ENCODE results near the gene SAFB. TPM values are rescaled to one million over a fixed set of nuclear protein-coding genes. Genes with fewer than 3 reads are reported as not detected.
"Not testable (repeated sequence)": the region's sequence is repeated elsewhere in the genome, so short reads cannot be mapped to it uniquely, and the experiment has no call there.

The SAFB gene
- total RNA-seq, 2 experiments from 2014 or later: 195 to 200 TPM

DNA sequence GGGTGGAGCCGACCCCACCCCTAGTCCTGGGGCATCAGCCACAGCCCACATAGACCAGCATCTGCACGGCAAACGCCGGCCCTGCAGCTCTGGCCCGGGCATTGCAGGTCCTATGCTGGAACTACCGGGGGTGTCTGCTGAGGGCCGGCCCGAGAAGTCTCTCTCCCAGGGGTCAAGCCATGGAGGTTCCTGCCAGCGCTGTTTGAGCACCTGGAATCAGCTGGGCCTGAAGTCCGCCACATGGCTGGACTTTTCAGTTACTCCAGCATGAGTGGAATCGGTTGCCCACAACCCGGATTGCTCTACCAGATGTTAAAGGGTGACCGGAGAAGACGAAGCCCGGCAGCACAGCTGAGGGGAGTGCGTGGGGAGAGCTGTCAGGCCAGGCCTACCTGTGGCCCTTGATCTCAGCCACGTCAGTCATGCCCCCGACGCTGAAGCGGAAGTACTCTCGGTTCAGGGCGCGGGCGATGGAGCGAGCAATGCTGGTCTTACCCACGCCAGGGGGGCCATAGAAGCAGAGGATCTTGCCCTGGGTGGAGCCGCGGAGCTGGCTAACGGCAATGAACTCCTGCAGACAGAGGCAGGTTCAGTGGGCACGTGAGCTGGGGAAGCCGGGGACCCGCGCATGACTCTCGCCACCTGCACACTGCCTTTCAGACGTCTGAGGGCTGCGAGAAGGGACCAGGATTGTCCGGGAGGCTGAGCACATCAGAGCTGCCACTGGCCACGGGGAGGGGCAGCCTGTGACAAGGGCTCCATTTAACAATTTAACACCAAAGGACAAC is 75.9 kb downstream of the SAFB start:
- Mint-ChIP-seq H3K27me3 (no peaks in the 10 kb centered on the region), H3K4me1 (ENCODE audit: low read depth) (no peaks in the 10 kb centered on the region)
- CTCF ChIA-PET: no interaction called here

GRCh38 chr19:5700455-5701092 is 77.7 kb downstream of the SAFB start:
- Histone ChIP-seq H3K9me3 (ENCODE audit: control insufficient read depth in 1 of 2, insufficient read depth in 1 of 2, low read length in 2 of 2) (peaks cover 0 to 6% of the 10 kb centered on the region in 2 experiments), H3K4me3 (ENCODE audit: low read length) (no peak overlapping the region), H3K36me3 (ENCODE audit: insufficient read depth, low read length) (peaks cover 66% of the 10 kb centered on the region), H3K4me1 (ENCODE audit: insufficient read depth, low read length) (no peaks in the 10 kb centered on the region), H3K27ac (ENCODE audit: low read depth in 1 of 2, low read length in 2 of 2) (no peak overlapping the region), H3K27me3 (ENCODE audit: control insufficient read depth in 1 of 2, insufficient read depth in 2 of 2, low read length in 2 of 2) (no peaks in the 10 kb centered on the region)
- H3K27ac Mint-ChIP-seq: no peak overlapping the region
- TF ChIP-seq, protein P1, sequence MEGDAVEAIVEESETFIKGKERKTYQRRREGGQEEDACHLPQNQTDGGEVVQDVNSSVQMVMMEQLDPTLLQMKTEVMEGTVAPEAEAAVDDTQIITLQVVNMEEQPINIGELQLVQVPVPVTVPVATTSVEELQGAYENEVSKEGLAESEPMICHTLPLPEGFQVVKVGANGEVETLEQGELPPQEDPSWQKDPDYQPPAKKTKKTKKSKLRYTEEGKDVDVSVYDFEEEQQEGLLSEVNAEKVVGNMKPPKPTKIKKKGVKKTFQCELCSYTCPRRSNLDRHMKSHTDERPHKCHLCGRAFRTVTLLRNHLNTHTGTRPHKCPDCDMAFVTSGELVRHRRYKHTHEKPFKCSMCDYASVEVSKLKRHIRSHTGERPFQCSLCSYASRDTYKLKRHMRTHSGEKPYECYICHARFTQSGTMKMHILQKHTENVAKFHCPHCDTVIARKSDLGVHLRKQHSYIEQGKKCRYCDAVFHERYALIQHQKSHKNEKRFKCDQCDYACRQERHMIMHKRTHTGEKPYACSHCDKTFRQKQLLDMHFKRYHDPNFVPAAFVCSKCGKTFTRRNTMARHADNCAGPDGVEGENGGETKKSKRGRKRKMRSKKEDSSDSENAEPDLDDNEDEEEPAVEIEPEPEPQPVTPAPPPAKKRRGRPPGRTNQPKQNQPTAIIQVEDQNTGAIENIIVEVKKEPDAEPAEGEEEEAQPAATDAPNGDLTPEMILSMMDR (IDR thresholded peaks at IDR 0.05): no peak
- ChIA-PET POLR2A (no interaction called here), CTCF (no interaction called here)
- H3K4me3 Mint-ChIP-seq: no peak overlapping the region
- intact Hi-C loops (cut with DNase I, micrococcal nuclease): no loop called here
- peaks cover 46% of the 10 kb centered on the region for H3K36me3 Mint-ChIP-seq (ENCODE audit: low read depth)
- DNase-seq (no peak), ATAC-seq (ENCODE audit: poor library complexity) (no peak)
- H3K4me1 Mint-ChIP-seq (ENCODE audit: low read depth): no peaks in the 10 kb centered on the region
- H3K27me3 Mint-ChIP-seq: no peaks in the 10 kb centered on the region
- H3K9me3 Mint-ChIP-seq: no peaks in the 10 kb centered on the region

More for the DNA sequence above, 75.9 kb downstream of the SAFB start:
- DNase-seq (peak in 1 of 14 experiments; percentile 31), ATAC-seq (ENCODE audit: poor library complexity) (no peak)
- Histone ChIP-seq H3K9me3 (ENCODE audit: control insufficient read depth in 1 of 2, insufficient read depth in 1 of 2, low read length in 2 of 2) (peaks cover 0 to 6% of the 10 kb centered on the region in 2 experiments), H3K36me3 (ENCODE audit: insufficient read depth, low read length) (peaks cover 68% of the 10 kb centered on the region), H3K27me3 (ENCODE audit: control insufficient read depth in 1 of 2, insufficient read depth in 2 of 2, low read length in 2 of 2) (no peaks in the 10 kb centered on the region), H3K4me3 (ENCODE audit: low read length) (no peak overlapping the region), H3K4me1 (ENCODE audit: insufficient read depth, low read length) (no peaks in the 10 kb centered on the region), H3K27ac (ENCODE audit: low read depth in 1 of 2, low read length in 2 of 2) (no peak overlapping the region)
- intact Hi-C loops (cut with DNase I, micrococcal nuclease): no loop called here
- TF ChIP-seq, protein P1 (IDR thresholded peaks at IDR 0.05): no peak
- Mint-ChIP-seq H3K27ac (no peak overlapping the region), H3K4me3 (no peak overlapping the region), H3K9me3 (no peaks in the 10 kb centered on the region), H3K36me3 (ENCODE audit: low read depth) (peaks cover 58% of the 10 kb centered on the region)
- POLR2A ChIA-PET: interaction anchor here (0.9 to 1.7 kb wide), 2 partner anchors 9 to 21 kb away, joined by 3 to 4 read pairs; partner anchors contain the start of genes CATSPERD, LONP1 and RPL36

DNA sequence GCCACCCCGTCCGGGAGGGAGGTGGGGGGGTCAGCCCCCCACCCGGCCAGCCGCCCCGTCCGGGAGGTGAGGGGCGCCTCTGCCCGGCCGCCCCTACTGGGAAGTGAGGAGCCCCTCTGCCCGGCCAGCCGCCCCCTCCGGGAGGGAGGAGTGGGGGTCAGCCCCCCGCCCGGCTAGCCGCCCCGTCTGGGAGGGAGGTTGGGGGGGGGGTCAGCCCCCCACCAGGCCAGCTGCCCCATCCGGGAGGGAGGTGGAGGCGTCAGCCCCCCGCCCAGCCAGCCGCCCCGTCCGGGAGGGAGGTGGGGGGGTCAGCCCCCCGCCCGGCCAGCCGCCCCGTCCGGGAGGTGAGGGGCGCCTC is 79.1 kb downstream of the SAFB start:
- H3K4me3 Mint-ChIP-seq; DNase-seq; H3K4me1 ChIP-seq (ENCODE audit: insufficient read depth, low read length); H3K9me3 Mint-ChIP-seq; H3K27me3 Mint-ChIP-seq; H3K4me3 ChIP-seq (ENCODE audit: low read length); H3K27ac ChIP-seq (ENCODE audit: low read depth in 1 of 2, low read length in 2 of 2); H3K27ac Mint-ChIP-seq; H3K4me1 Mint-ChIP-seq (ENCODE audit: low read depth); CTCF ChIA-PET; intact Hi-C loops (cut with DNase I, micrococcal nuclease); POLR2A ChIA-PET; H3K27me3 ChIP-seq (ENCODE audit: control insufficient read depth in 1 of 2, insufficient read depth in 2 of 2, low read length in 2 of 2); ATAC-seq (ENCODE audit: poor library complexity); H3K9me3 ChIP-seq (ENCODE audit: control insufficient read depth in 1 of 2, insufficient read depth in 1 of 2, low read length in 2 of 2): not testable (repeated sequence)
- H3K36me3 Mint-ChIP-seq (ENCODE audit: low read depth): peaks cover 54% of the 10 kb centered on the region
- H3K36me3 ChIP-seq (ENCODE audit: insufficient read depth, low read length): peaks cover 65% of the 10 kb centered on the region
